Renal cortex interstitium (tissue), 15 donors: ENCODE measurements around the gene SLC22A13. TPM values are rescaled to one million over a fixed set of nuclear protein-coding genes. Genes with fewer than 3 reads are reported as not detected.
"Not testable (repeated sequence)": the region's sequence is repeated elsewhere in the genome, so short reads cannot be mapped to it uniquely, and the experiment has no call there.

Experiments
- DNase-seq, 11 donors: peaks; one replicate each; pipeline ENCODE4 v3.0.0-alpha.2; 2013; ENCODE audit warnings: low read depth in 9 of 11, low spot score in 4 of 11; ENCODE audit errors: extremely low read depth in 1 of 11
- long read RNA-seq, 16 experiments: transcript quantifications; one replicate each; lab custom pipeline, GENCODE V29; 2026
- polyA plus RNA-seq, 3 donors: library from polyadenylated mRNA; unstranded; fragments of 120-200 nt; gene quantifications; one replicate each; pipeline ENCODE4 v1.2.1, GENCODE V29; 2013; ENCODE audit not compliant: insufficient read length in 3 of 3

SLC22A13 gene
- 1 to 10 TPM; 2.7 to 7.1 (median 4.1) TPM for polyA plus RNA-seq
- long read RNA-seq, donor 1, result 0 reads
- long read RNA-seq, donor 2, result 0 reads
- long read RNA-seq, donor 3, result 0 reads
- long read RNA-seq, donor 4, result 0 reads
- long read RNA-seq, donor 5, result 0 reads
- long read RNA-seq, donor 6, result 0 reads
- long read RNA-seq, donor 7, result 0 reads
- long read RNA-seq, donor 8, result 0 reads
- long read RNA-seq, donor 9, partial matches to known transcripts, result 0 of 1 reads
- long read RNA-seq, donor 9, other reads (novel, unspliced or antisense), result 0 of 1 reads
- long read RNA-seq, donor 10, result 0 reads
- long read RNA-seq, donor 11, result 0 reads
- long read RNA-seq, donor 12, result 0 reads
- long read RNA-seq, donor 13, result 0 reads
- long read RNA-seq, donor 14, result 0 reads
- long read RNA-seq, donor 15, result 0 reads
- long read RNA-seq, donor 16, result 0 reads

- no peak for DNase-seq
Measured at GRCh38 chr3:38265604-38266307, at the start of gene SLC22A13. Gene SLC22A13, plus strand, starts transcription at chr3:38265812. Its CDS starts 49 bp downstream, at chr3:38265861.

GRCh38 chr3:38219609-38220197, 45.9 kb upstream of the SLC22A13 start:
- DNase-seq, result no peak

GRCh38 chr3:38221005-38221404, 44.6 kb upstream of the SLC22A13 start:
- DNase-seq, result no peak

GRCh38 chr3:38222032-38222634, 43.5 kb upstream of the SLC22A13 start:
- no peak for DNase-seq

- DNase-seq, result no peak
Measured at GRCh38 chr3:38224357-38224756, 41.3 kb upstream of the SLC22A13 start.

- no peak for DNase-seq
Measured at GRCh38 chr3:38226273-38226672, 39.3 kb upstream of the SLC22A13 start.

GRCh38 chr3:38227989-38228388, 37.6 kb upstream of the SLC22A13 start:
- no peak for DNase-seq

- DNase-seq, result no peak
Measured at GRCh38 chr3:38229036-38229435, 36.6 kb upstream of the SLC22A13 start.

- DNase-seq, result no peak
Measured at GRCh38 chr3:38232701-38233100, 32.9 kb upstream of the SLC22A13 start.

GRCh38 chr3:38235466-38235865, 30.1 kb upstream of the SLC22A13 start:
- no peak for DNase-seq

GRCh38 chr3:38238416-38239008, 27.1 kb upstream of the SLC22A13 start:
- no peak for DNase-seq

- not testable (repeated sequence) for DNase-seq
Measured at GRCh38 chr3:38242812-38243211, 22.8 kb upstream of the SLC22A13 start.

- no peak for DNase-seq
Measured at GRCh38 chr3:38245930-38246329, 19.7 kb upstream of the SLC22A13 start.

GRCh38 chr3:38247366-38248035, 18.1 kb upstream of the SLC22A13 start:
- no peak for DNase-seq

- DNase-seq, result no peak
Measured at GRCh38 chr3:38250198-38250597, 15.4 kb upstream of the SLC22A13 start.

GRCh38 chr3:38251197-38251596, 14.4 kb upstream of the SLC22A13 start:
- no peak for DNase-seq

GRCh38 chr3:38253704-38254103, 11.9 kb upstream of the SLC22A13 start:
- no peak for DNase-seq

- DNase-seq, result no peak
Measured at GRCh38 chr3:38254872-38255271, 10.7 kb upstream of the SLC22A13 start.

- no peak for DNase-seq
Measured at GRCh38 chr3:38255627-38256026, 10.0 kb upstream of the SLC22A13 start.
